Endothelial cell of umbilical vein (primary cell): Measurements from ENCODE around the gene MAFB. TPM values are rescaled to one million over a fixed set of nuclear protein-coding genes. Genes with fewer than 3 reads are reported as not detected.

Experiments
- BruUV-seq: library from RNA; stranded (reverse); fragments of 400-500 nt; replicated peaks from 2 replicates; lab custom pipeline; 2021; lab: Mats Ljungman, UMichigan
- CTCF ChIA-PET: fragments of 300-600, 350-600 bp; sonication (Branson Sonifier 250); formaldehyde crosslinking; loops from one replicate; lab custom pipeline; 2021; ENCODE audit warnings: antibody characterized with exemption, inconsistent platforms; lab: Charles Lee
- POLR2A ChIA-PET: fragments of 300-600, 350-600 bp; sonication (Branson Sonifier 250); formaldehyde crosslinking; loops from one replicate; lab custom pipeline; 2021; ENCODE audit warnings: antibody characterized with exemption, inconsistent platforms; lab: Charles Lee
- DNase-seq: peaks from one replicate; pipeline ENCODE4 v3.0.0-alpha.2; 2011; ENCODE audit warnings: low read depth, low spot score
- FAIRE-seq: peaks from 2 replicates; lab custom pipeline; 2011; peaks lifted over from hg19 to GRCh38; lab: Jason Lieb, UNC
- H2AFZ ChIP-seq: 2 replicates; pipeline ENCODE4 v1.6.0; 2012; ENCODE audit warnings: low read depth, low read length, control low read depth, inconsistent platforms
- H3K27ac ChIP-seq: 2 replicates; pipeline ENCODE4 v1.5.1; 2011; ENCODE audit warnings: low read depth, mild to moderate bottlenecking, control low read depth, low read length, moderate library complexity; ENCODE audit not compliant: insufficient read depth
- H3K27me3 ChIP-seq, 2 experiments: 2 replicates each; pipeline versions ENCODE4 v1.6.0 to v1.6.1; 2011; ENCODE audit warnings: low read length in 2 of 2, mixed read lengths in 1 of 2; ENCODE audit not compliant: control insufficient read depth in 2 of 2, insufficient read depth in 2 of 2
- H3K36me3 ChIP-seq, 2 experiments: 2 replicates in 1 of 2; 3 replicates in 1 of 2; pipeline ENCODE4 v1.5.1; 2011; ENCODE audit warnings: low read length in 2 of 2, mild to moderate bottlenecking in 1 of 2, moderate library complexity in 1 of 2; ENCODE audit not compliant: control insufficient read depth in 2 of 2, insufficient read depth in 2 of 2; ENCODE audit errors: extremely low read depth in 1 of 2
- H3K4me1 ChIP-seq: 3 replicates; pipeline ENCODE4 v1.5.1; 2011; ENCODE audit warnings: mild to moderate bottlenecking, low read length; ENCODE audit not compliant: control insufficient read depth, insufficient read depth; ENCODE audit errors: extremely low read depth
- H3K4me2 ChIP-seq: 2 replicates; pipeline ENCODE4 v1.6.1; 2011; ENCODE audit warnings: low read length, control low read depth, mixed read lengths; ENCODE audit not compliant: insufficient read depth
- H3K4me3 ChIP-seq, 3 experiments: fragments of 200-600 bp in 1 of 3; sonication (generic), shearing (Covaris generic) in 1 of 3; replicated peaks in 1 of 3; 2 replicates each; pipeline ENCODE4 v1.5.1; 2011 to 2016; ENCODE audit warnings: control low read depth in 3 of 3, low read length in 3 of 3, mild to moderate bottlenecking in 2 of 3, inconsistent platforms in 1 of 3, low read depth in 1 of 3, moderate library complexity in 1 of 3; ENCODE audit not compliant: insufficient read depth in 1 of 3
- H3K79me2 ChIP-seq: 2 replicates; pipeline ENCODE4 v1.6.0; 2012; ENCODE audit warnings: low read length, inconsistent platforms; ENCODE audit not compliant: control insufficient read depth, insufficient read depth
- H3K9ac ChIP-seq: replicated peaks from 2 replicates; pipeline ENCODE3; 2011; ENCODE audit warnings: low read length, control low read depth; ENCODE audit not compliant: insufficient read depth; ENCODE audit errors: extremely low read depth
- H3K9me1 ChIP-seq: replicated peaks from 3 replicates; pipeline ENCODE4 v1.6.0; 2011; ENCODE audit warnings: mild to moderate bottlenecking, low read length; ENCODE audit not compliant: control insufficient read depth, insufficient read depth; ENCODE audit errors: extremely low read depth
- H3K9me3 ChIP-seq: replicated peaks from 2 replicates; pipeline ENCODE4 v1.5.1; 2012; ENCODE audit warnings: low read length, inconsistent platforms; ENCODE audit not compliant: control insufficient read depth, insufficient read depth
- H4K20me1 ChIP-seq: replicated peaks from 2 replicates; pipeline ENCODE3; 2011; ENCODE audit warnings: mild to moderate bottlenecking, low read length; ENCODE audit not compliant: control insufficient read depth, insufficient read depth; ENCODE audit errors: extremely low read depth
- CTCF ChIP-seq, 2 donors: IDR thresholded peaks; 1 replicate in 1 of 2; 2 replicates in 1 of 2; pipeline ENCODE4 v1.5.1; 2011; ENCODE audit warnings: low read length in 2 of 2, mild to moderate bottlenecking in 2 of 2, moderate library complexity in 2 of 2, control low read depth in 1 of 2, inconsistent platforms in 1 of 2, low read depth in 1 of 2; ENCODE audit not compliant: insufficient read depth in 1 of 2; ENCODE audit errors: extremely low read depth in 1 of 2
- EZH2 ChIP-seq: IDR thresholded peaks from 2 replicates; pipeline ENCODE4 v1.6.1; 2012; ENCODE audit warnings: borderline replicate concordance, low read depth, mild to moderate bottlenecking, moderate library complexity, low read length, inconsistent platforms; ENCODE audit not compliant: severe bottlenecking
- FOS ChIP-seq: IDR thresholded peaks from 2 replicates; pipeline ENCODE4 v1.6.1; 2011; ENCODE audit warnings: mild to moderate bottlenecking, low read length, moderate library complexity, borderline replicate concordance; ENCODE audit not compliant: insufficient read depth
- GATA2 ChIP-seq: IDR thresholded peaks from 2 replicates; pipeline ENCODE4 v1.7.0; 2011; ENCODE audit warnings: low read depth, mild to moderate bottlenecking, moderate library complexity, mixed read lengths, low read length; ENCODE audit not compliant: insufficient read length, insufficient read depth
- JUN ChIP-seq: IDR thresholded peaks from 2 replicates; pipeline ENCODE4 v1.6.1; 2011; ENCODE audit warnings: borderline replicate concordance, low read depth; ENCODE audit not compliant: insufficient read length, insufficient read depth
- MAX ChIP-seq: IDR thresholded peaks from 2 replicates; pipeline ENCODE4 v1.6.1; 2011; ENCODE audit not compliant: insufficient read depth, insufficient read length
- MYC ChIP-seq: IDR thresholded peaks from one replicate; pipeline ENCODE4 v1.6.1; 2011; ENCODE audit warnings: mild to moderate bottlenecking, low read depth, low read length
- POLR2A ChIP-seq: IDR thresholded peaks from 2 replicates; pipeline ENCODE4 v1.6.1; 2012; ENCODE audit warnings: low read depth, mild to moderate bottlenecking, control low read depth, low read length
- POLR2AphosphoS5 ChIP-seq: IDR thresholded peaks from 2 replicates; pipeline ENCODE4 v1.6.1; 2012; ENCODE audit warnings: low read depth, mild to moderate bottlenecking, control low read depth, low read length, moderate library complexity; ENCODE audit not compliant: insufficient read depth
- dilution Hi-C: fragments of 300-500 bp; cut with MboI; formaldehyde crosslinking; loops from one replicate; pipeline ENCODE4 v1.15.0; 2019; ENCODE audit warnings: low sequenced_read_pairs; ENCODE audit not compliant: extremely low pct_ligation_motif_present
- intact Hi-C: fragments of 100-400 bp; cut with micrococcal nuclease; formaldehyde crosslinking; loops from one replicate; pipeline ENCODE4 v1.10.0; 2022
- polyA plus RNA-seq, 4 experiments: library from polyadenylated mRNA; depleted of rRNA in 3 of 4; stranded (reverse) in 3 of 4; unstranded in 1 of 4; fragments of >200 nt; gene quantifications; 2 replicates each; pipeline versions ENCODE4 v1.2.1 to v1.2.3, GENCODE V29; 2011 to 2012; ENCODE audit warnings: missing spikeins in 1 of 4
- total RNA-seq: library from RNA; stranded (reverse); gene quantifications from 2 replicates; pipeline ENCODE4 v1.2.3, GENCODE V29; 2021

Gene MAFB
- total and polyA plus RNA-seq, 2 donors (not counting 3 experiments of a cell fraction or from before 2014, with no cell fraction given): 1.8 to 3.4 TPM

GRCh38 chr20:40711079-40711478, 22.0 kb upstream of the MAFB start:
- POLR2A ChIA-PET: no interaction called here
- Histone ChIP-seq H3K4me1 (no peaks in the 10 kb centered on the region), H2AFZ (no peak overlapping the region), H3K27me3 (peaks cover 0 to 2% of the 10 kb centered on the region in 2 experiments), H3K4me3 (no peak overlapping the region), H3K9me3 (no peaks in the 10 kb centered on the region), H4K20me1 (no peaks in the 10 kb centered on the region), H3K9ac (no peak overlapping the region), H3K36me3 (no peaks in the 10 kb centered on the region), H3K9me1 (no peaks in the 10 kb centered on the region), H3K27ac (no peak overlapping the region), H3K4me2 (no peak overlapping the region), H3K79me2 (no peaks in the 10 kb centered on the region)
- dilution Hi-C loops (no loop called here), intact Hi-C loops (no loop called here)
- BruUV-seq: no TSS peak
- CTCF ChIA-PET: interaction anchor here (2.0 kb wide), 1 partner anchor 21 kb away, joined by 8 read pairs; the partner anchor contains the start of gene MAFB
- FAIRE-seq: no peak
- DNase-seq: no peak
- TF ChIP-seq POLR2AphosphoS5 (no peak), FOS (no peak), CTCF (IDR thresholded peaks at IDR 0.05; ENCODE audit: extremely low read depth in 1 of 2, insufficient read depth in 1 of 2, low read depth in 1 of 2, low read length in 2 of 2) (no peak), MAX (no peak), EZH2 (no peak), POLR2A (no peak), GATA2 (no peak), MYC (no peak), JUN (no peak)
